Subcutaneous adipose tissue (tissue), 4 donors: Measurements from ENCODE around the gene SGPP1. TPM values are rescaled to one million over a fixed set of nuclear protein-coding genes. Genes with fewer than 3 reads are reported as not detected.

ENCODE experiments used
- CTCF ChIP-seq: fragments of 450-650 bp; IDR thresholded peaks from one replicate; pipeline ENCODE4 v1.5.1; 2016; ENCODE audit warnings: low read depth, mild to moderate bottlenecking, control low read depth, antibody characterized with exemption, moderate library complexity
- total RNA-seq, 4 donors: library from RNA; depleted of rRNA; stranded (reverse); fragments of >200 nt; gene quantifications; one replicate each; pipeline ENCODE4 v1.1.0, GENCODE V29; 2016

SGPP1 gene
- total RNA-seq, 4 donors from 2014 or later: 18.1 to 35.2 (median 32.0) TPM

GRCh38 chr14:63685401-63685800, 42.5 kb downstream of the SGPP1 start:
- no peak for TF ChIP-seq CTCF

GRCh38 chr14:63682727-63683593, 44.9 kb downstream of the SGPP1 start:
- no peak for TF ChIP-seq CTCF

GRCh38 chr14:63678536-63678935, 49.3 kb downstream of the SGPP1 start:
- TF ChIP-seq CTCF: no peak

- no peak for TF ChIP-seq CTCF
Measured at GRCh38 chr14:63677891-63678379, 49.9 kb downstream of the SGPP1 start.

- no peak for TF ChIP-seq CTCF
Measured at GRCh38 chr14:63676615-63677014, 51.2 kb downstream of the SGPP1 start.

GRCh38 chr14:63673886-63674497, 53.9 kb downstream of the SGPP1 start:
- TF ChIP-seq CTCF: no peak

- no peak for TF ChIP-seq CTCF
Measured at GRCh38 chr14:63673255-63673654, 54.6 kb downstream of the SGPP1 start.
